ENCODE results near the gene OBSL1.

The OBSL1 gene

GRCh38 chr2:219548990-219549389, 22.3 kb downstream of the OBSL1 start:
- peaks cover 49% of the 10 kb centered on the region for H3K27me3 Mint-ChIP-seq
- no peak for DNase-seq (ENCODE audit: low spot score in 2 of 2)
- H3K4me3 Mint-ChIP-seq: no peak overlapping the region
- peaks cover 10% of the 10 kb centered on the region for H3K4me1 Mint-ChIP-seq
- no peak overlapping the region for H3K27ac Mint-ChIP-seq (ENCODE audit: low read depth)
- H3K36me3 Mint-ChIP-seq (ENCODE audit: insufficient read depth): peaks cover 12% of the 10 kb centered on the region
- no peaks in the 10 kb centered on the region for H3K9me3 Mint-ChIP-seq
- ATAC-seq (replicated peaks; ENCODE audit: extremely low read depth, poor library complexity, severe bottlenecking): no peak

DNA sequence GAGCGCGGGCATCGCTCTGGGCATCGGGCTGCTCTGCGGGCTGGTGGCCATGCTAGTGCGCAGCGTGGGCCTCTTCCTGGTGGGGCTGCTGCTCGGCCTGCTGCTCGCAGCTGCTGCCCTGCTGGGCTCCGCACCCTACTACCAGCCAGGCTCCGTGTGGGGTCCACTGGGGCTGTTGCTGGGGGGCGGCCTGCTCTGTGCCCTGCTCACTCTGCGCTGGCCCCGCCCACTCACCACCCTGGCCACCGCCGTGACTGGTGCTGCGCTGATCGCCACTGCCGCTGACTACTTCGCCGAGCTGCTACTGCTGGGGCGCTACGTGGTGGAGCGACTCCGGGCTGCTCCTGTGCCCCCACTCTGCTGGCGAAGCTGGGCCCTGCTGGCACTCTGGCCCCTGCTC, 23.7 kb downstream of the OBSL1 start:
- peaks cover 13% of the 10 kb centered on the region for H3K4me1 Mint-ChIP-seq
- H3K36me3 Mint-ChIP-seq (ENCODE audit: insufficient read depth): peaks cover 15% of the 10 kb centered on the region
- DNase-seq (ENCODE audit: low spot score in 2 of 2) (no peak), ATAC-seq (replicated peaks; ENCODE audit: extremely low read depth, poor library complexity, severe bottlenecking) (no peak)
- no peak overlapping the region for H3K27ac Mint-ChIP-seq (ENCODE audit: low read depth)
- no peaks in the 10 kb centered on the region for H3K9me3 Mint-ChIP-seq
- H3K27me3 Mint-ChIP-seq: peaks cover 39% of the 10 kb centered on the region
- H3K4me3 Mint-ChIP-seq: no peak overlapping the region

DNA sequence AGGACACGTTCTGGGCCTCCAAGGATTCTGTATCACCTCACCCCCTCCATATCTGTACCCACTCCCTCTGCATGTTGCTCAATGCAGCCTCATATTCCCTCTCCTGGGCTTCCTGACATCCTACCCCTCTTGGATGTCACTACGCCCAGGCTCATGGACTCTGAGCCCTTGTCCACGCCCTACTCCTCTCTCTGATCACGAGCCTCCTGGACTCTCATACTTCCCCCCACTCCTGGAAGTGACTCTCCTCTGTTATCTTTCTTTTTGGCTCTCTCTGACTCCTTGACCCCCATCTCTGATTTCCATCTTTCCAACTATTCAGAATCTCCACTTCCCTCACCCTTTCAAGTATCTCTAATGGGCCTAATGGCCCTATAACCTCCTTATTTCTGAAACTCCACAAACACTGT, 25.4 kb downstream of the OBSL1 start:
- Mint-ChIP-seq H3K4me3 (no peak overlapping the region), H3K27me3 (peaks cover 26% of the 10 kb centered on the region), H3K9me3 (no peaks in the 10 kb centered on the region)

DNA sequence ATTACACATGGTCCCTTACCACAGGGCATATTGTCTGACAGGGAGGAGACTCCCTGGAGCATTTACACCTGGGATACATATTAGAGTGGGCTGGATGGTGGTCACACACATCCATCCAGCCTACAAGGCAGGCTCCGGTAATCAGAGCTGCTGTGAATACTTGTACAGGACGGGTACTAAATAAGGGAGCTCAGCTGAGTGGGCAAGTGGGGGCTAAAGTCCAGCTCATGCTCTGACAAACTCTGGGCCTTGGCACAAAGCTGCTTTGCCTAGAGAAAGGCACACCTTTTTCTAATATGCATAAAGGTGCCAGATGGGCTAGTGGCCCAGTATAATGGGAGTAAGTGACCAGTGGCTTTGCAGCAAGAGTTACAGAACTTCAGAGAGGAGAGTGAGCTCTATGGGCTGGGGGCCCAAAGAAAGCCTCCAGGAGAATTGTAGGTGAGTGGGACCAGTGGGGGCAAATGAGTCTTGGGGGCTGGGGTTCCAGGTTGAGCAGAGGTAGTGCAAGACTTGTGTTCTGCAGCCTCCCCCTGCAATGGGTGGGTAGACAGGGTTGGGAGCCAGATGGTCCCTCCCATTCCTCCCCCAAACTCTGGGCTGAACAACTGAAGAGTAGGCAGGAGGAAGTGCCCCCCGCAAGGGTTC, 25.9 kb downstream of the OBSL1 start:
- DNase-seq (ENCODE audit: low spot score in 2 of 2) (no peak), ATAC-seq (replicated peaks; ENCODE audit: extremely low read depth, poor library complexity, severe bottlenecking) (no peak)
- Mint-ChIP-seq H3K9me3 (no peaks in the 10 kb centered on the region), H3K27ac (ENCODE audit: low read depth) (no peak overlapping the region), H3K4me1 (peaks cover 18% of the 10 kb centered on the region), H3K4me3 (no peak overlapping the region), H3K27me3 (peaks cover 21% of the 10 kb centered on the region), H3K36me3 (ENCODE audit: insufficient read depth) (peaks cover 8% of the 10 kb centered on the region)

More for the DNA sequence above, 25.4 kb downstream of the OBSL1 start:
- Mint-ChIP-seq H3K36me3 (ENCODE audit: insufficient read depth) (peaks cover 8% of the 10 kb centered on the region), H3K4me1 (peaks cover 18% of the 10 kb centered on the region), H3K27ac (ENCODE audit: low read depth) (no peak overlapping the region)
- ATAC-seq (replicated peaks; ENCODE audit: extremely low read depth, poor library complexity, severe bottlenecking): no peak
- no peak for DNase-seq (ENCODE audit: low spot score in 2 of 2)

DNA sequence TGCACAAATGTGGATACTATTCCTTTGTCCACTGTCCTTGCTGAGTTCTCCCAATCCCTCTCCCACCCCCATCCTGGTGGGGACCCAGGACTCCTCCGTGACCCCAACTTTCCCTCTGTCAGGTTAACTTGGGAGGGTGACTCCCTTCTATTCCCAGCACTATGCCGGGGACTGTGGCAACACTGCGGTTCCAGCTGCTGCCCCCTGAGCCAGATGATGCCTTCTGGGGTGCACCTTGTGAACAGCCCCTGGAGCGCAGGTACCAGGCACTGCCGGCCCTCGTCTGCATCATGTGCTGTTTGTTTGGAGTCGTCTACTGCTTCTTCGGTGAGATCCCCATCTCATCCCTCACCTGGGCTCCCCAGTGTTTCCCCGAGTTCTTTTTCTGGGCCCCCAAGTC, 26.8 kb downstream of the OBSL1 start:
- H3K4me1 Mint-ChIP-seq: peaks cover 18% of the 10 kb centered on the region
- H3K9me3 Mint-ChIP-seq: no peaks in the 10 kb centered on the region
- H3K27ac Mint-ChIP-seq (ENCODE audit: low read depth): peak overlapping the region; percentile 79
- H3K4me3 Mint-ChIP-seq: peak overlapping the region; percentile 79
- H3K36me3 Mint-ChIP-seq (ENCODE audit: insufficient read depth): peaks cover 8% of the 10 kb centered on the region
- DNase-seq (ENCODE audit: low spot score in 2 of 2) (no peak), ATAC-seq (replicated peaks; ENCODE audit: extremely low read depth, poor library complexity, severe bottlenecking) (no peak)
- H3K27me3 Mint-ChIP-seq: peaks cover 17% of the 10 kb centered on the region

- Mint-ChIP-seq H3K4me1 (peaks cover 18% of the 10 kb centered on the region), H3K27ac (ENCODE audit: low read depth) (peak within 1 kb of the TSS; percentile 79), H3K36me3 (ENCODE audit: insufficient read depth) (peaks cover 8% of the 10 kb centered on the region), H3K9me3 (no peaks in the 10 kb centered on the region), H3K4me3 (peak within 1 kb of the TSS; percentile 79), H3K27me3 (peaks cover 10% of the 10 kb centered on the region)
- DNase-seq (ENCODE audit: low spot score in 2 of 2): peak; percentile 80 to 82
- peak; percentile 79 for ATAC-seq (replicated peaks; ENCODE audit: extremely low read depth, poor library complexity, severe bottlenecking)
These were observed 27.6 kb downstream of the OBSL1 start, which contains the start of the genes CHPF and TMEM198 for GRCh38 chr2:219543596-219544358. TSS of gene CHPF (minus strand) at chr2:219543809. CDS start at chr2:219543538, 271 bp downstream. TSS of gene TMEM198 (plus strand) at chr2:219544028. CDS start at chr2:219544728, 700 bp downstream.

- H3K27me3 Mint-ChIP-seq: peaks cover 2% of the 10 kb centered on the region
- peak overlapping the region; percentile 79 for H3K4me3 Mint-ChIP-seq
- peak; percentile 41 for ATAC-seq (replicated peaks; ENCODE audit: extremely low read depth, poor library complexity, severe bottlenecking)
- H3K36me3 Mint-ChIP-seq (ENCODE audit: insufficient read depth): peaks cover 11% of the 10 kb centered on the region
- no peaks in the 10 kb centered on the region for H3K9me3 Mint-ChIP-seq
- peaks cover 18% of the 10 kb centered on the region for H3K4me1 Mint-ChIP-seq
- DNase-seq (ENCODE audit: low spot score in 2 of 2): peak in 1 of 2 donors; percentile 13
- H3K27ac Mint-ChIP-seq (ENCODE audit: low read depth): no peak overlapping the region
These were observed 28.3 kb downstream of the OBSL1 start for GRCh38 chr2:219542931-219543595.

DNA sequence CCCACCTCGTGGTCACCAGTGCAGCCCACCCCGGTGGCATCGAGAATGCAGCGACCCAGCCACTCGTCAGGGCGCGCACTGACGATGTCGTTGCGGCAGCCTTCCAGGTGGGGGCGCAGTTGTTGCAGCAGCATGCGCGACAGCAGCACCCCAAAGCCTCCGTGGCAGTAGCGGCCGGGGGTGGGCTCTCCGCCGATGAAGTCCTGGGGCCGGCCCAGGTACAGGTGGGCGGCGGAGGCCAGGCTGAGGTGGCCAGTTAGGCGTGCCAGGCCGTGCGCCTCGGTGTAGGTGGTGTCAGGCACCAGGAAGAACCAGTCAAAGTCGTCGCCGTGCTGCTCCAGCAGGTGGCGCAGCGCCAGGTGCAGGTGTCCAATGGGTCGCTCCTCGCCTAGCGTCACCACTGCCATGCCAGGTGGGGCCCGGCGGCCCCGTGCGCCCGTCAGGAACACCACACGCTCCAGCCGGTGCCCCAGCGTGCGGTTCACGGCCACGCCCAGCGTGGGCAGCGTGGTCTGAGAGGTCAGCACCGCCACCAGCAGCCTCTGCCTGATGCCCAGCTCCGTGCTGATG, 29.6 kb downstream of the OBSL1 start:
- Mint-ChIP-seq H3K4me1 (peaks cover 18% of the 10 kb centered on the region), H3K9me3 (no peaks in the 10 kb centered on the region), H3K27ac (ENCODE audit: low read depth) (no peak overlapping the region), H3K27me3 (no peaks in the 10 kb centered on the region), H3K36me3 (ENCODE audit: insufficient read depth) (peaks cover 14% of the 10 kb centered on the region), H3K4me3 (peak overlapping the region; percentile 79)
- ATAC-seq (replicated peaks; ENCODE audit: extremely low read depth, poor library complexity, severe bottlenecking) (peak; percentile 45), DNase-seq (ENCODE audit: low spot score in 2 of 2) (peak; percentile 78 to 88)

DNA sequence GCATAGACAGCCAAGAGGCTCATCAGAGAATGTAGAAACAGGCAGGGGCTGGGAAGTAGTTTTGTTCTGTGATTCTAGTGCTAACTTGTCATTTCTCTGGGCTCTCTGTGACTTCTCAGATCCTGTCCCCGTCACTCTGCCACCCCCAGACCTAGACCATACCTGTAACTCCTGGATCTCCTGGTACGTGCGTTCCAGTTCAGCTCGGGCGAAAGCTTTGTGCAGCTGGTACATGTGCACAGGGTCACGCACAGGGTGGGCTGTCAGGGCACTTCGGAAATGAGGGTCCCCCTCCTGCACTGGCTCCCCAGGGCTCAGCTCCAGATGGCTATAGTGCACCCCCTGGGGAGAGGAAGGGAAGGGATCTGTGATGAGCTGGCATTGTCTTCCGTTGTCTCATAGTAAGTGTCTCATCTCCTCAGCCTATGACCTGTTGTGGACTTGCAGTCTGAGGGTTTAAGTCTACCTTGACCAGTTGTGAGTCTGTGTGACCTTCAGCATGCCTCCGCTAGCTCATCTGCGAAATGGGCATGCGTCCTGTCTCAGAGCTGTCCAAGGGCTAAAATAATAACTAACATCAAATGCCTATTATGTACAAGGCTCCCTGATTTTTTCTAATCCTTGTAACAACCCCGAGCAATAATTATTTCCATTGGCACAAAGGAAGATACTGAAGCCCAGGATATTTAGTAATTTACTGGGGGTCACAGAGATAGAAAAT, 30.4 kb downstream of the OBSL1 start:
- no peak for ATAC-seq (replicated peaks; ENCODE audit: extremely low read depth, poor library complexity, severe bottlenecking)
- Mint-ChIP-seq H3K4me3 (peak overlapping the region; percentile 79), H3K27ac (ENCODE audit: low read depth) (no peak overlapping the region), H3K9me3 (no peaks in the 10 kb centered on the region), H3K27me3 (no peaks in the 10 kb centered on the region), H3K4me1 (peaks cover 18% of the 10 kb centered on the region), H3K36me3 (ENCODE audit: insufficient read depth) (peaks cover 14% of the 10 kb centered on the region)
- DNase-seq (ENCODE audit: low spot score in 2 of 2): no peak

GRCh38 chr2:219539926-219540678, 31.2 kb downstream of the OBSL1 start:
- ATAC-seq (replicated peaks; ENCODE audit: extremely low read depth, poor library complexity, severe bottlenecking): no peak
- no peak overlapping the region for H3K4me3 Mint-ChIP-seq
- H3K27ac Mint-ChIP-seq (ENCODE audit: low read depth): no peak overlapping the region
- peaks cover 14% of the 10 kb centered on the region for H3K36me3 Mint-ChIP-seq (ENCODE audit: insufficient read depth)
- H3K27me3 Mint-ChIP-seq: peaks cover 8% of the 10 kb centered on the region
- H3K4me1 Mint-ChIP-seq: peaks cover 18% of the 10 kb centered on the region
- no peaks in the 10 kb centered on the region for H3K9me3 Mint-ChIP-seq
- no peak for DNase-seq (ENCODE audit: low spot score in 2 of 2)

GRCh38 chr2:219538956-219539788, 32.2 kb downstream of the OBSL1 start:
- ATAC-seq (replicated peaks; ENCODE audit: extremely low read depth, poor library complexity, severe bottlenecking) (no peak), DNase-seq (ENCODE audit: low spot score in 2 of 2) (no peak)
- peaks cover 12% of the 10 kb centered on the region for H3K27me3 Mint-ChIP-seq
- no peak overlapping the region for H3K27ac Mint-ChIP-seq (ENCODE audit: low read depth)
- peaks cover 8% of the 10 kb centered on the region for H3K36me3 Mint-ChIP-seq (ENCODE audit: insufficient read depth)
- peaks cover 10% of the 10 kb centered on the region for H3K4me1 Mint-ChIP-seq
- H3K4me3 Mint-ChIP-seq: no peak overlapping the region
- no peaks in the 10 kb centered on the region for H3K9me3 Mint-ChIP-seq
